ENCODE data around the gene PTPRA. TPM values are rescaled to one million over a fixed set of nuclear protein-coding genes. Genes with fewer than 3 reads are reported as not detected.
"Not testable (repeated sequence)": the region's sequence is repeated elsewhere in the genome, so short reads cannot be mapped to it uniquely, and the experiment has no call there.

PTPRA gene
- total and polyA plus RNA-seq, 2 donors from 2014 or later, result 33.1 to 70.3 TPM

DNA sequence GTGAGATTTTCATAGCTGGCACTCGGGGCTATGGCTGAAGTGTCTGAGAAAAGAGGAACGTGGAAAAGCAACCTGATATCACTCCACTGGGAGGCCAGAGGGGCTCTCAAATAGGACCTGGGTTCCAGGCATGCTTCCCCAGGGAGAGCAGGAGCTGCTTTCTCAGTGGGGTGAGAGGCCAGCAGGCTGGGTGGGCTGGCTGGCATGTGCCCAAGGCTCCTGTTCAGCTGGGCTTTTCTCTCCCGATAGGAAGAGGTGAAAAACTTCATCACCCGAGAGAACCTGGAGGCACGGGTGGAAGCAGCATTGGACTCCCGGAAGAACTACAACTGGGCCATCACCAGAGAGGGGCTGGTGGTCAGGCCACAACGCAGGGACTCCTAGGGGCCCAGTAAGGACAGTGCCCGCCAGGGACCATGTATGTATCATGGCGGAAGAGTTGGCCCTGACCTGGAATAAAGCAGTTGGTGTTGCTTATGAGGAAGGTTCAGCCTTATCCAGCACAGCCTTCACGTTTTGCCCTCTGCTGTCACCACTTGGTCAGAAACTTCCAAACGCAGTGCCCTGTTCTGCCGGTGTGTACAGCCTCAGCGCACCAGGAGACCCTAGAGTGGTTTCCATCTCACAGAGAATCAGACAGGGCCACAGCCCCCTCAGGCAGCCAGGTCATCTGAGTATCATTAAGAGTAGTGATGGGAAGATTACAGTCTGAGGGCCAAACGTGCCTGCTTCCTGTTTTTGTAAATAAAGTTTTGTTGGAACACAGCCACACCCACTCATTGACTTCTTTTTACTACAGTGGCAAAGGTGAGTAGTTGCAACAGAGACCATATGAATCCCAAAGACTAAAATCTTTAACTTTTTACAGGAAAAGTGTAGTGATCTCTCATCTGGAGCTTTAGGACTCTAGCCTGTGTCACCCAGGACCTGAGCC is 174.5 kb downstream of the PTPRA start:
- Histone ChIP-seq H3K27me3 (ENCODE audit: control insufficient read depth, insufficient read depth, low read length) (no peaks in the 10 kb centered on the region), H3K4me3 (ENCODE audit: low read length in 3 of 3) (no peak overlapping the region), H3K9ac (ENCODE audit: low read length in 3 of 3) (no peak overlapping the region), H3K4me1 (ENCODE audit: control insufficient read depth in 2 of 3, insufficient read depth in 2 of 3, low read depth in 1 of 3, low read length in 3 of 3) (peaks cover 2 to 12% (median 4%) of the 10 kb centered on the region in 3 donors), H3K9me3 (ENCODE audit: control insufficient read depth in 2 of 3, insufficient read depth in 1 of 3, low read length in 3 of 3) (no peaks in the 10 kb centered on the region), H3K36me3 (ENCODE audit: control insufficient read depth in 2 of 3, insufficient read depth in 3 of 3, low read length in 3 of 3) (peaks cover 7 to 25% (median 9%) of the 10 kb centered on the region in 3 donors), H3K27ac (ENCODE audit: low read depth in 2 of 2, low read length in 2 of 2) (no peak overlapping the region)
- FAIRE-seq (no peak), DNase-seq (no peak)
- intact Hi-C loops (cut with DNase I), result no loop called here
- TF ChIP-seq, protein P1, sequence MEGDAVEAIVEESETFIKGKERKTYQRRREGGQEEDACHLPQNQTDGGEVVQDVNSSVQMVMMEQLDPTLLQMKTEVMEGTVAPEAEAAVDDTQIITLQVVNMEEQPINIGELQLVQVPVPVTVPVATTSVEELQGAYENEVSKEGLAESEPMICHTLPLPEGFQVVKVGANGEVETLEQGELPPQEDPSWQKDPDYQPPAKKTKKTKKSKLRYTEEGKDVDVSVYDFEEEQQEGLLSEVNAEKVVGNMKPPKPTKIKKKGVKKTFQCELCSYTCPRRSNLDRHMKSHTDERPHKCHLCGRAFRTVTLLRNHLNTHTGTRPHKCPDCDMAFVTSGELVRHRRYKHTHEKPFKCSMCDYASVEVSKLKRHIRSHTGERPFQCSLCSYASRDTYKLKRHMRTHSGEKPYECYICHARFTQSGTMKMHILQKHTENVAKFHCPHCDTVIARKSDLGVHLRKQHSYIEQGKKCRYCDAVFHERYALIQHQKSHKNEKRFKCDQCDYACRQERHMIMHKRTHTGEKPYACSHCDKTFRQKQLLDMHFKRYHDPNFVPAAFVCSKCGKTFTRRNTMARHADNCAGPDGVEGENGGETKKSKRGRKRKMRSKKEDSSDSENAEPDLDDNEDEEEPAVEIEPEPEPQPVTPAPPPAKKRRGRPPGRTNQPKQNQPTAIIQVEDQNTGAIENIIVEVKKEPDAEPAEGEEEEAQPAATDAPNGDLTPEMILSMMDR (IDR thresholded peaks at IDR 0.05; ENCODE audit: borderline replicate concordance, extremely low read depth, insufficient read depth), result no peak

DNA sequence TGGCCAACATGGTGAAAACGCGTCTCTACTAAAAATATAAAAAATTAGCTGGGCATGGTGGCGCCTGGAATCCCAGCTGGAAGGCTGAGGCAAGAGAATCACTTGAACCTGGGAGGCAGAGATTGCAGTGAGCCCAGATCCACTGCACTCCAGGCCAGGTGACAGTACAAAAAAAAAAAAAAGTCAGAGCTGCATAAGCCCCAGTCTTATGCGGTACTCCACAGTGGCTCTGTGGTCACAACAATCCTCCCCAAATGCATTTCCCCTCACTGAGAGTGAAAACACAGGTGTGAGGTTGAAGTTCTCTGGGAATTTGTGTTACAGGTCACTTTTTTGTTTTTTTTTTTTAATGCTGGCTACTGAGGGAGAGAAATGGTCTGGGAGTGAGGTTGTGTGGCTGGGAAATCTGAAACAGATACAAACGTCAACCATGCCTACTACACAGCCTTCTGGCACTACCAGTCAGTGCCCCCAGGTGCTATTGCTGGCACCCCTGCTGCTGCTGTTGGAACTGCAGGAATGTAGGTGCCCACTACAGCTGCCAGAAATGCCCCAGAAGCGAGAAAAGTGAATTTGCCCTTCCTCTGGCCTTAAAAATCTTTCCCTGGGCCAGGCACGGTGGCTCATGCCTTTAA is 178.2 kb downstream of the PTPRA start:
- Histone ChIP-seq H3K9ac (ENCODE audit: low read length in 3 of 3) (no peak overlapping the region), H3K4me1 (ENCODE audit: control insufficient read depth in 2 of 3, insufficient read depth in 2 of 3, low read depth in 1 of 3, low read length in 3 of 3) (peaks cover 0 to 9% (median 0%) of the 10 kb centered on the region in 3 donors), H3K4me3 (ENCODE audit: low read length in 3 of 3) (no peak overlapping the region), H3K27ac (ENCODE audit: low read depth in 2 of 2, low read length in 2 of 2) (no peak overlapping the region), H3K9me3 (ENCODE audit: control insufficient read depth in 2 of 3, insufficient read depth in 1 of 3, low read length in 3 of 3) (no peaks in the 10 kb centered on the region), H3K27me3 (ENCODE audit: control insufficient read depth, insufficient read depth, low read length) (no peaks in the 10 kb centered on the region), H3K36me3 (ENCODE audit: control insufficient read depth in 2 of 3, insufficient read depth in 3 of 3, low read length in 3 of 3) (peaks cover 7 to 25% (median 9%) of the 10 kb centered on the region in 3 donors)
- intact Hi-C loops (cut with DNase I), result loop anchor here (10.0 kb wide), 1 partner anchor 63 kb away; no protein-coding TSS in a partner anchor
- FAIRE-seq, result no peak
- DNase-seq, result no peak
- TF ChIP-seq, protein P1 (IDR thresholded peaks at IDR 0.05; ENCODE audit: borderline replicate concordance, extremely low read depth, insufficient read depth), result no peak

DNA sequence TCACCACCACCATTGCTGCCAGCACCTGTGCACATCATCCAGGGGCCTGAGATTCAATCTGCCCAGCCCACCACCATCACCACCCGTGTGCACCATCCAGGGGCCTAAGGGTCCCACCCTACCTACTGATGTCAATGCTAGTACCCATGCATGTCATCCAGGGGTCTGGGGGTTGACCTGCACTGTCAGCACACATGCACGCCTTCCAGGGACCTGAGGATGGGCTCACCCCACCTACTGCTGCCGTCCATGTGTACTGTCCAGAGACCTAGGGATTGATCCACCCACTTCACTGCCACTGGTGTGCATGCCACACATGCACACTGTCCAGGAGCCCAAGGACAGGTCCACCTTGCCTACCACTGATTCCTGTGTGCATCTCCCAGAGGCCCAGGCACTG is 186.2 kb downstream of the PTPRA start:
- intact Hi-C loops (cut with DNase I), result loop anchor here (10.0 kb wide), 1 partner anchor 55 kb away; no protein-coding TSS in a partner anchor
- TF ChIP-seq, protein P1 (IDR thresholded peaks at IDR 0.05; ENCODE audit: borderline replicate concordance, extremely low read depth, insufficient read depth), result no peak
- no peak for FAIRE-seq

DNA sequence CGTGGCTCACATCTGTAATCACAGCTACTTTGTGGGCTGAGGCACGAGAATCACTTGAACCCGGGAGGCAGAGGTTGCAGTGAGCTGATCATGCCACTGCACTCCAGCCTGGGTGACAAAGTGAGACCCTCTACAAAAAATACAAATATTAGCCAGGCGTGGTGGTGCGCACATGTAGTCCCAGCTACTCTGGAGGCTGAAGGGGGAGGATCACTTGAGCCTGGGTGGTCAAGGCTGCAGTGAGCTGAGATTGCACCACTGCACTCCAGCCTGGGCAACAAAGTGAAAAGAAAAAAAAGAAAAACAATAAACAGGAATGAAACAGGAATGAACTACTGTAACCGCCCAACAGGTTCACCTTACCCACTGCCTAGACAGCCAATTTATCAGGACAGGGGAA is 190.8 kb downstream of the PTPRA start:
- intact Hi-C loops (cut with DNase I); DNase-seq; H3K9me3 ChIP-seq (ENCODE audit: control insufficient read depth in 2 of 3, insufficient read depth in 1 of 3, low read length in 3 of 3); H3K27ac ChIP-seq (ENCODE audit: low read depth in 2 of 2, low read length in 2 of 2); H3K27me3 ChIP-seq (ENCODE audit: control insufficient read depth, insufficient read depth, low read length); H3K4me3 ChIP-seq (ENCODE audit: low read length in 3 of 3); H3K4me1 ChIP-seq (ENCODE audit: control insufficient read depth in 2 of 3, insufficient read depth in 2 of 3, low read depth in 1 of 3, low read length in 3 of 3); FAIRE-seq; H3K9ac ChIP-seq (ENCODE audit: low read length in 3 of 3); H3K36me3 ChIP-seq (ENCODE audit: control insufficient read depth in 2 of 3, insufficient read depth in 3 of 3, low read length in 3 of 3): not testable (repeated sequence)

More for the DNA sequence above, 186.2 kb downstream of the PTPRA start:
- Histone ChIP-seq H3K9me3 (ENCODE audit: control insufficient read depth in 2 of 3, insufficient read depth in 1 of 3, low read length in 3 of 3) (no peaks in the 10 kb centered on the region), H3K27me3 (ENCODE audit: control insufficient read depth, insufficient read depth, low read length) (no peaks in the 10 kb centered on the region), H3K4me3 (ENCODE audit: low read length in 3 of 3) (no peak overlapping the region), H3K9ac (ENCODE audit: low read length in 3 of 3) (no peak overlapping the region), H3K4me1 (ENCODE audit: control insufficient read depth in 2 of 3, insufficient read depth in 2 of 3, low read depth in 1 of 3, low read length in 3 of 3) (no peaks in the 10 kb centered on the region), H3K36me3 (ENCODE audit: control insufficient read depth in 2 of 3, insufficient read depth in 3 of 3, low read length in 3 of 3) (no peaks in the 10 kb centered on the region), H3K27ac (ENCODE audit: low read depth in 2 of 2, low read length in 2 of 2) (no peak overlapping the region)
- DNase-seq, result no peak
